ENCODE data around the gene AMMECR1L. TPM values are rescaled to one million over a fixed set of nuclear protein-coding genes. Genes with fewer than 3 reads are reported as not detected.

The AMMECR1L gene
- total RNA-seq, 1 experiment from 2014 or later, result 26.0 TPM

DNA sequence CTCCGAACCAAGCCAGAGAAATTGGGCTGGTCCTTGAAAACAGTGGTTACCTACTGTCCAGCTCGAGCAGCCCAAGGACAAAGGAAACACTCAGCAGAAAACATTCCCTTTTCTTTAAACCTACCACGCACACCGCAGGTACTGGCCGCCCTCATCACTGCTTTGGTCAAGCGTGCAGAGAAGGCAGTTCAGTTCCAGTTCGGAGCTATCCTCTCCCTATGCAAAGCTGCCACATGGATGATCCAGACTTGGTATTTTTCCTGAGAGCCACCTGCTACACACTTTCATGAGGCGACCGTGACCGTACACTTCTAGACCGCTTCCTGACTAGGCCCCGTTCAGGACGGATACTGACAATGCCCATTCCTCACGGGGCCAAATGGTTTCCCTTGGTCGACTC, 23.5 kb downstream of the AMMECR1L start:
- Histone ChIP-seq H3K4me1 (ENCODE audit: insufficient read depth, low read length, poor library complexity, severe bottlenecking) (peaks cover 9% of the 10 kb centered on the region), H3K27me3 (replicated peaks; ENCODE audit: insufficient read depth, low read depth, low read length, poor library complexity) (no peaks in the 10 kb centered on the region), H3K36me3 (ENCODE audit: insufficient read depth, low read length, poor library complexity, severe bottlenecking) (peaks cover 41% of the 10 kb centered on the region), H3K27ac (ENCODE audit: low read depth, low read length, poor library complexity, severe bottlenecking) (no peak overlapping the region), H3K4me3 (ENCODE audit: low read depth, low read length, poor library complexity, severe bottlenecking) (no peak overlapping the region), H3K9me3 (ENCODE audit: low read depth, low read length, poor library complexity, severe bottlenecking) (no peaks in the 10 kb centered on the region)
- no peak for DNase-seq (ENCODE audit: low spot score)
- TF ChIP-seq, protein P1, sequence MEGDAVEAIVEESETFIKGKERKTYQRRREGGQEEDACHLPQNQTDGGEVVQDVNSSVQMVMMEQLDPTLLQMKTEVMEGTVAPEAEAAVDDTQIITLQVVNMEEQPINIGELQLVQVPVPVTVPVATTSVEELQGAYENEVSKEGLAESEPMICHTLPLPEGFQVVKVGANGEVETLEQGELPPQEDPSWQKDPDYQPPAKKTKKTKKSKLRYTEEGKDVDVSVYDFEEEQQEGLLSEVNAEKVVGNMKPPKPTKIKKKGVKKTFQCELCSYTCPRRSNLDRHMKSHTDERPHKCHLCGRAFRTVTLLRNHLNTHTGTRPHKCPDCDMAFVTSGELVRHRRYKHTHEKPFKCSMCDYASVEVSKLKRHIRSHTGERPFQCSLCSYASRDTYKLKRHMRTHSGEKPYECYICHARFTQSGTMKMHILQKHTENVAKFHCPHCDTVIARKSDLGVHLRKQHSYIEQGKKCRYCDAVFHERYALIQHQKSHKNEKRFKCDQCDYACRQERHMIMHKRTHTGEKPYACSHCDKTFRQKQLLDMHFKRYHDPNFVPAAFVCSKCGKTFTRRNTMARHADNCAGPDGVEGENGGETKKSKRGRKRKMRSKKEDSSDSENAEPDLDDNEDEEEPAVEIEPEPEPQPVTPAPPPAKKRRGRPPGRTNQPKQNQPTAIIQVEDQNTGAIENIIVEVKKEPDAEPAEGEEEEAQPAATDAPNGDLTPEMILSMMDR (conservative IDR thresholded peaks at IDR 0.05; ENCODE audit: low read depth, low read length), result no peak
- CTCF ChIA-PET, result no interaction called here
- BruUV-seq (replicated peaks), result no TSS peak
- POLR2A ChIA-PET (ENCODE audit: low non-redundant PET), result no interaction called here
- intact Hi-C loops (cut with micrococcal nuclease; ENCODE audit: unreplicated experiment), result no loop called here

DNA sequence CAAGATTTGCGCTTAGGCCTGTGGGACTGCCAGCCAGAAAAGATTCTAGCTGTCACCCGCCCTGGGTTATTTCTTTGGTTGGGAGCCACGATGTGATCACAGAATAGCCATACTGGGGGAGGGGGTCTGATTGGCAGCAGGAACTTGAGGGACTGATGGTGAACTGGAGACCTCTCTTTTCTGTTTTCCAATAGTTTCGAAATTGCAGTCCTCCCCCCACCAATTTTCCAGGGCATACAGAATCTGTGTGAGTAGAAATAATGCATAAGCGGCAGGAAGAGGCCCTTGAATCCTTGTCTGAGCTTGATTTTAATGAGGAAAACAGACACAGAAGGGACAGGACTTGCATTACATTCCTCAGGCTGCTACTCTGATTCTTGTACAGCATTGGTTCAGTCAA, 25.6 kb downstream of the AMMECR1L start:
- H3K27ac ChIP-seq (ENCODE audit: low read depth, low read length, poor library complexity, severe bottlenecking), result no peak overlapping the region
- peaks cover 26% of the 10 kb centered on the region for H3K36me3 ChIP-seq (ENCODE audit: insufficient read depth, low read length, poor library complexity, severe bottlenecking)

DNA sequence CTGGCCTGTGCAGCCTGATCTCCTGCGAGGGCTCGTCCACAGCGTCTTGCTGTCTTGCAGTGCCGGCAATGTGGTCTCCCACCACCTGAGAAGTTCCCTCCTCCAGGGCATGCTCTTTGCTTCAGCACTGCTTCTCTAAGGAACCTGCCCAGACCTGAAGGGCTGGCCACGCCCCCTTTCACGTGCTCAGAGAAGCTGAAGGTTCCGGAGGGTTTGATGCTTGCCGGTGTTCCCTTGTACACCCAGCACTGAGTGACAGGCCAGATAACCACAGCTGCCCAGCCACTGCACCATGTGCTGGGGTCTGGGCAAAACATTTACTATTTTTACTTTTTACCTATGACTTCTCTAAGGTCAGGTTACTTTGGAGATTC, 26.1 kb downstream of the AMMECR1L start:
- CTCF ChIA-PET, result no interaction called here
- Histone ChIP-seq H3K9me3 (ENCODE audit: low read depth, low read length, poor library complexity, severe bottlenecking) (no peaks in the 10 kb centered on the region), H3K4me1 (ENCODE audit: insufficient read depth, low read length, poor library complexity, severe bottlenecking) (peaks cover 18% of the 10 kb centered on the region), H3K36me3 (ENCODE audit: insufficient read depth, low read length, poor library complexity, severe bottlenecking) (peaks cover 21% of the 10 kb centered on the region), H3K4me3 (ENCODE audit: low read depth, low read length, poor library complexity, severe bottlenecking) (no peak overlapping the region), H3K27me3 (replicated peaks; ENCODE audit: insufficient read depth, low read depth, low read length, poor library complexity) (no peaks in the 10 kb centered on the region), H3K27ac (ENCODE audit: low read depth, low read length, poor library complexity, severe bottlenecking) (no peak overlapping the region)
- intact Hi-C loops (cut with micrococcal nuclease; ENCODE audit: unreplicated experiment), result no loop called here
- DNase-seq (ENCODE audit: low spot score), result no peak
- BruUV-seq (replicated peaks), result no TSS peak
- TF ChIP-seq, protein P1 (conservative IDR thresholded peaks at IDR 0.05; ENCODE audit: low read depth, low read length), result no peak
- TF ChIP-seq EZH2 (IDR thresholded peaks at IDR 0.05; ENCODE audit: borderline replicate concordance, low read depth, low read length, poor library complexity, severe bottlenecking), result no peak
- POLR2A ChIA-PET (ENCODE audit: low non-redundant PET), result no interaction called here

More for the DNA sequence above, 25.6 kb downstream of the AMMECR1L start:
- POLR2A ChIA-PET (ENCODE audit: low non-redundant PET), result no interaction called here
- no peak for DNase-seq (ENCODE audit: low spot score)
- TF ChIP-seq, protein P1 (conservative IDR thresholded peaks at IDR 0.05; ENCODE audit: low read depth, low read length), result no peak
- no peak for TF ChIP-seq EZH2 (IDR thresholded peaks at IDR 0.05; ENCODE audit: borderline replicate concordance, low read depth, low read length, poor library complexity, severe bottlenecking)
- H3K27me3 ChIP-seq (replicated peaks; ENCODE audit: insufficient read depth, low read depth, low read length, poor library complexity), result no peaks in the 10 kb centered on the region
- no peak overlapping the region for H3K4me3 ChIP-seq (ENCODE audit: low read depth, low read length, poor library complexity, severe bottlenecking)
- CTCF ChIA-PET, result no interaction called here
- peaks cover 18% of the 10 kb centered on the region for H3K4me1 ChIP-seq (ENCODE audit: insufficient read depth, low read length, poor library complexity, severe bottlenecking)
- no peaks in the 10 kb centered on the region for H3K9me3 ChIP-seq (ENCODE audit: low read depth, low read length, poor library complexity, severe bottlenecking)
- intact Hi-C loops (cut with micrococcal nuclease; ENCODE audit: unreplicated experiment), result no loop called here
- BruUV-seq (replicated peaks), result no TSS peak
